CD4-positive, alpha-beta memory T cell (primary cell): Measurements from ENCODE around the gene HAUS7. TPM values are rescaled to one million over a fixed set of nuclear protein-coding genes. Genes with fewer than 3 reads are reported as not detected.
A peak's percentile ranks its signal among the peaks of the same experiment; 100 is the strongest.

ENCODE experiments used
- CTCF ChIA-PET: fragments of 350-600 bp; sonication (Branson Sonifier 250); formaldehyde crosslinking; loops from one replicate; lab custom pipeline; 2021; ENCODE audit warnings: inconsistent platforms; ENCODE audit not compliant: partially characterized antibody; lab: Charles Lee
- POLR2A ChIA-PET: fragments of 350-600 bp; sonication (Branson Sonifier 250); formaldehyde crosslinking; loops from one replicate; lab custom pipeline; 2021; ENCODE audit not compliant: partially characterized antibody; lab: Charles Lee
- DNase-seq, 5 donors: peaks; one replicate each; pipeline versions ENCODE4 v3.0.0 to v3.0.0-alpha.2; 2020 to 2022; ENCODE audit warnings: mixed read lengths in 1 of 5
- H3K27ac ChIP-seq: one replicate; pipeline ENCODE4 v1.7.0; 2013; ENCODE audit warnings: low read depth, low read length
- H3K27me3 ChIP-seq: 2 replicates; pipeline ENCODE4 v1.7.0; 2013; ENCODE audit warnings: mild to moderate bottlenecking, low read length, moderate library complexity; ENCODE audit not compliant: insufficient read depth
- H3K36me3 ChIP-seq: 2 replicates; pipeline ENCODE4 v1.7.0; 2013; ENCODE audit warnings: mild to moderate bottlenecking, low read length, moderate library complexity; ENCODE audit not compliant: insufficient read depth
- H3K4me1 ChIP-seq: 2 replicates; pipeline ENCODE4 v1.7.0; 2013; ENCODE audit warnings: mild to moderate bottlenecking, low read length, moderate library complexity; ENCODE audit not compliant: insufficient read depth
- H3K4me3 ChIP-seq, 2 donors: one replicate each; pipeline ENCODE4 v1.7.0; 2013; ENCODE audit warnings: low read length in 2 of 2, mild to moderate bottlenecking in 1 of 2
- H3K9me3 ChIP-seq, 2 donors: one replicate each; pipeline ENCODE4 v1.7.0; 2013; ENCODE audit warnings: low read length in 2 of 2, control low read depth in 1 of 2; ENCODE audit not compliant: control insufficient read depth in 1 of 2
- H3K27ac Mint-ChIP-seq, 7 donors: one replicate each; pipeline ENCODE4 v1.8.0; 2020 to 2021; ENCODE audit warnings: mixed read lengths in 7 of 7, mild to moderate bottlenecking in 6 of 7, inconsistent platforms in 3 of 7, moderate library complexity in 3 of 7
- H3K27me3 Mint-ChIP-seq, 2 donors: one replicate each; pipeline ENCODE4 v1.8.0; 2020 to 2021; ENCODE audit warnings: mixed read lengths in 2 of 2
- H3K36me3 Mint-ChIP-seq, 2 donors: one replicate each; pipeline ENCODE4 v1.8.0; 2020 to 2021; ENCODE audit warnings: mixed read lengths in 2 of 2, inconsistent platforms in 1 of 2, mild to moderate bottlenecking in 1 of 2
- H3K4me1 Mint-ChIP-seq, 4 donors: one replicate each; pipeline ENCODE4 v1.8.0; 2020 to 2021; ENCODE audit warnings: mixed read lengths in 4 of 4, mild to moderate bottlenecking in 1 of 4
- H3K4me3 Mint-ChIP-seq, 8 donors: one replicate each; pipeline ENCODE4 v1.8.0; 2020 to 2021; ENCODE audit warnings: mixed read lengths in 8 of 8, mild to moderate bottlenecking in 7 of 8, moderate library complexity in 6 of 8, inconsistent platforms in 3 of 8
- H3K9me3 Mint-ChIP-seq, 8 donors: one replicate each; pipeline ENCODE4 v1.8.0; 2020 to 2021; ENCODE audit warnings: mixed read lengths in 8 of 8, mild to moderate bottlenecking in 5 of 8, inconsistent platforms in 3 of 8, moderate library complexity in 1 of 8
- intact Hi-C: fragments of 100-400 bp; cut with micrococcal nuclease; formaldehyde crosslinking; loops from one replicate; pipeline ENCODE4 v1.15.1; 2023
- polyA plus RNA-seq, 2 donors: library from polyadenylated mRNA; unstranded; fragments of 300-500 nt; fragmentation: Illumina TruSeq; gene quantifications; one replicate each; pipeline ENCODE4 v1.2.3, GENCODE V29; 2021
- total RNA-seq, 2 experiments: library from RNA; stranded (reverse); gene quantifications; one replicate each; pipeline ENCODE4 v1.2.3, GENCODE V29; 2021

HAUS7 gene
- total and polyA plus RNA-seq, 4 experiments from 2014 or later, result 29.7 to 33.8 (median 31.8) TPM

- Mint-ChIP-seq H3K4me3 (peak overlapping the region in 4 of 8 donors; percentile 59 to 67 (median 65)), H3K36me3 (no peaks in the 10 kb centered on the region), H3K27ac (no peak overlapping the region), H3K4me1 (peaks cover 6 to 13% (median 8%) of the 10 kb centered on the region in 4 donors), H3K27me3 (peaks cover 0 to 2% of the 10 kb centered on the region in 2 donors), H3K9me3 (peaks cover 0 to 1% (median 0%) of the 10 kb centered on the region in 8 donors)
- CTCF ChIA-PET, result no interaction called here
- Histone ChIP-seq H3K4me3 (no peak overlapping the region), H3K27me3 (no peaks in the 10 kb centered on the region), H3K36me3 (no peaks in the 10 kb centered on the region), H3K27ac (no peak overlapping the region), H3K9me3 (no peaks in the 10 kb centered on the region), H3K4me1 (peaks cover 10% of the 10 kb centered on the region)
- POLR2A ChIA-PET, result no interaction called here
- DNase-seq, result no peak
- intact Hi-C loops, result no loop called here
Measured at GRCh38 chrX:153412746-153413720, 57.3 kb downstream of the HAUS7 start.

GRCh38 chrX:153411988-153412574, 58.3 kb downstream of the HAUS7 start:
- Mint-ChIP-seq H3K27ac (peak overlapping the region in 1 of 7 donors; percentile 23), H3K36me3 (no peaks in the 10 kb centered on the region), H3K4me3 (peak overlapping the region; percentile 59 to 78 (median 65)), H3K9me3 (peaks cover 0 to 1% (median 0%) of the 10 kb centered on the region in 8 donors), H3K27me3 (peaks cover 0 to 2% of the 10 kb centered on the region in 2 donors), H3K4me1 (peaks cover 6 to 13% (median 8%) of the 10 kb centered on the region in 4 donors)
- no peak for DNase-seq
- Histone ChIP-seq H3K9me3 (no peaks in the 10 kb centered on the region), H3K4me3 (peak overlapping the region in 1 of 2 donors; percentile 28), H3K4me1 (peaks cover 10% of the 10 kb centered on the region), H3K36me3 (no peaks in the 10 kb centered on the region), H3K27me3 (no peaks in the 10 kb centered on the region), H3K27ac (no peak overlapping the region)
- ChIA-PET CTCF (interaction anchor here (1.1 kb wide), 1 partner anchor 49 kb away, joined by 3 read pairs; no protein-coding TSS in a partner anchor), POLR2A (no interaction called here)
- intact Hi-C loops, result no loop called here

- Mint-ChIP-seq H3K27ac (peak within 1 kb of the TSS in 2 of 7 donors; percentile 23 to 75), H3K27me3 (peaks cover 0 to 2% of the 10 kb centered on the region in 2 donors), H3K4me1 (peaks cover 6 to 13% (median 8%) of the 10 kb centered on the region in 4 donors), H3K9me3 (peaks cover 0 to 1% (median 0%) of the 10 kb centered on the region in 8 donors), H3K36me3 (no peaks in the 10 kb centered on the region), H3K4me3 (peak within 1 kb of the TSS; percentile 59 to 82 (median 66))
- Histone ChIP-seq H3K36me3 (no peaks in the 10 kb centered on the region), H3K9me3 (no peaks in the 10 kb centered on the region), H3K4me1 (peaks cover 10% of the 10 kb centered on the region), H3K27me3 (no peaks in the 10 kb centered on the region), H3K27ac (no peak within 1 kb of the TSS), H3K4me3 (peak within 1 kb of the TSS in 1 of 2 donors; percentile 28)
- DNase-seq, result peak; percentile 20 to 34 (median 26)
- intact Hi-C loops, result no loop called here
- ChIA-PET CTCF (interaction anchor here (1.1 kb wide), 1 partner anchor 49 kb away, joined by 3 read pairs; no protein-coding TSS in a partner anchor), POLR2A (no interaction called here)
Measured at GRCh38 chrX:153411255-153411987, 59.0 kb downstream of the HAUS7 start, which contains the start of gene ZFP92. ZFP92 (plus strand) TSS chrX:153411472; CDS start chrX:153418323, 6,851 bp downstream.

GRCh38 chrX:153410888-153411254, 59.5 kb downstream of the HAUS7 start:
- no peak overlapping the region for H3K4me3 ChIP-seq
- intact Hi-C loops, result no loop called here
- no peak overlapping the region for H3K27ac ChIP-seq
- Mint-ChIP-seq H3K4me1 (peaks cover 6 to 13% (median 8%) of the 10 kb centered on the region in 4 donors), H3K4me3 (peak overlapping the region; percentile 57 to 82 (median 64)), H3K36me3 (no peaks in the 10 kb centered on the region), H3K9me3 (peaks cover 0 to 1% (median 0%) of the 10 kb centered on the region in 8 donors), H3K27me3 (peaks cover 0 to 2% of the 10 kb centered on the region in 2 donors), H3K27ac (peak overlapping the region in 1 of 7 donors; percentile 75)
- CTCF ChIA-PET, result no interaction called here
- H3K9me3 ChIP-seq, result no peaks in the 10 kb centered on the region
- no peaks in the 10 kb centered on the region for H3K27me3 ChIP-seq
- peaks cover 10% of the 10 kb centered on the region for H3K4me1 ChIP-seq
- POLR2A ChIA-PET, result no interaction called here
- no peaks in the 10 kb centered on the region for H3K36me3 ChIP-seq
- no peak for DNase-seq

GRCh38 chrX:153410373-153410772, 60.0 kb downstream of the HAUS7 start:
- H3K9me3 ChIP-seq, result no peaks in the 10 kb centered on the region
- peaks cover 10% of the 10 kb centered on the region for H3K4me1 ChIP-seq
- CTCF ChIA-PET, result no interaction called here
- H3K27ac Mint-ChIP-seq, result no peak overlapping the region
- peaks cover 0 to 2% of the 10 kb centered on the region in 2 donors for H3K27me3 Mint-ChIP-seq
- no peak overlapping the region for H3K27ac ChIP-seq
- no peaks in the 10 kb centered on the region for H3K36me3 Mint-ChIP-seq
- intact Hi-C loops, result no loop called here
- no peak for DNase-seq
- no peaks in the 10 kb centered on the region for H3K27me3 ChIP-seq
- POLR2A ChIA-PET, result no interaction called here
- H3K4me3 ChIP-seq, result no peak overlapping the region
- no peaks in the 10 kb centered on the region for H3K36me3 ChIP-seq
- peaks cover 6 to 13% (median 8%) of the 10 kb centered on the region in 4 donors for H3K4me1 Mint-ChIP-seq
- peak overlapping the region in 2 of 8 donors; percentile 64 to 75 for H3K4me3 Mint-ChIP-seq
- H3K9me3 Mint-ChIP-seq, result peaks cover 0 to 1% (median 0%) of the 10 kb centered on the region in 8 donors

GRCh38 chrX:153409414-153410101, 60.8 kb downstream of the HAUS7 start:
- peaks cover 6 to 13% (median 8%) of the 10 kb centered on the region in 4 donors for H3K4me1 Mint-ChIP-seq
- intact Hi-C loops, result no loop called here
- Histone ChIP-seq H3K27me3 (no peaks in the 10 kb centered on the region), H3K4me3 (no peak overlapping the region), H3K4me1 (peaks cover 10% of the 10 kb centered on the region), H3K9me3 (no peaks in the 10 kb centered on the region), H3K36me3 (no peaks in the 10 kb centered on the region), H3K27ac (no peak overlapping the region)
- no peak overlapping the region for H3K27ac Mint-ChIP-seq
- POLR2A ChIA-PET, result no interaction called here
- peaks cover 0 to 2% of the 10 kb centered on the region in 2 donors for H3K27me3 Mint-ChIP-seq
- H3K36me3 Mint-ChIP-seq, result no peaks in the 10 kb centered on the region
- H3K4me3 Mint-ChIP-seq, result no peak overlapping the region
- DNase-seq, result no peak
- CTCF ChIA-PET, result no interaction called here
- peaks cover 0 to 1% (median 0%) of the 10 kb centered on the region in 8 donors for H3K9me3 Mint-ChIP-seq
